GM18507 (cell line): ENCODE results near the gene GRIK2.

ENCODE experiments used
- DNase-seq: peaks from one replicate; pipeline ENCODE4 v3.0.0; 2011; ENCODE audit warnings: low read depth; ENCODE audit not compliant: insufficient read length; ENCODE audit errors: extremely low spot score
- FAIRE-seq: peaks from 2 replicates; lab custom pipeline; 2011; peaks lifted over from hg19 to GRCh38; lab: Jason Lieb, UNC

Gene GRIK2

GRCh38 chr6:101741474-101742171 lies 348.1 kb downstream of the GRIK2 start:
- FAIRE-seq = no peak
- DNase-seq = no peak

GRCh38 chr6:101747160-101747559 lies 353.7 kb downstream of the GRIK2 start:
- no peak for FAIRE-seq
- DNase-seq = no peak

- no peak for FAIRE-seq
- DNase-seq = no peak
Measured at GRCh38 chr6:101747716-101748115, 354.2 kb downstream of the GRIK2 start.

- no peak for DNase-seq
- FAIRE-seq = no peak
Measured at GRCh38 chr6:101755931-101756330, 362.4 kb downstream of the GRIK2 start.

- no peak for DNase-seq
Measured at GRCh38 chr6:101758368-101758767, 364.9 kb downstream of the GRIK2 start.

GRCh38 chr6:101760843-101761621 lies 367.5 kb downstream of the GRIK2 start:
- no peak for DNase-seq
- no peak for FAIRE-seq

More at GRCh38 chr6:101758368-101758767, 364.9 kb downstream of the GRIK2 start:
- FAIRE-seq = no peak

GRCh38 chr6:101762851-101763250 lies 369.3 kb downstream of the GRIK2 start:
- FAIRE-seq (no peak), DNase-seq (no peak)

GRCh38 chr6:101765281-101765680 lies 371.8 kb downstream of the GRIK2 start:
- FAIRE-seq (no peak), DNase-seq (no peak)

- DNase-seq = no peak
- no peak for FAIRE-seq
Measured at GRCh38 chr6:101770116-101770515, 376.6 kb downstream of the GRIK2 start.

GRCh38 chr6:101776919-101777350 lies 383.4 kb downstream of the GRIK2 start:
- FAIRE-seq = no peak
- no peak for DNase-seq

GRCh38 chr6:101777646-101778045 lies 384.1 kb downstream of the GRIK2 start:
- DNase-seq = no peak
- FAIRE-seq = no peak

GRCh38 chr6:101779051-101779844 lies 385.7 kb downstream of the GRIK2 start:
- no peak for FAIRE-seq
- no peak for DNase-seq

- FAIRE-seq (no peak), DNase-seq (no peak)
Measured at GRCh38 chr6:101783287-101783686, 389.8 kb downstream of the GRIK2 start.

- FAIRE-seq = no peak
- DNase-seq = no peak
Measured at GRCh38 chr6:101784094-101784493, 390.6 kb downstream of the GRIK2 start.

- FAIRE-seq = no peak
- no peak for DNase-seq
Measured at GRCh38 chr6:101799531-101799930, 406.0 kb downstream of the GRIK2 start.

- FAIRE-seq (no peak), DNase-seq (no peak)
Measured at GRCh38 chr6:101800598-101800997, 407.1 kb downstream of the GRIK2 start.

GRCh38 chr6:101803136-101803535 lies 409.6 kb downstream of the GRIK2 start:
- FAIRE-seq (no peak), DNase-seq (no peak)

- no peak for DNase-seq
- FAIRE-seq = no peak
Measured at GRCh38 chr6:101806241-101806640, 412.7 kb downstream of the GRIK2 start.

GRCh38 chr6:101811108-101811507 lies 417.6 kb downstream of the GRIK2 start:
- DNase-seq (no peak), FAIRE-seq (no peak)

GRCh38 chr6:101816716-101817115 lies 423.2 kb downstream of the GRIK2 start:
- DNase-seq (no peak), FAIRE-seq (no peak)
